Thoracic aorta (tissue), 2 donors: ENCODE results near the gene TAGLN2. TPM values are rescaled to one million over a fixed set of nuclear protein-coding genes. Genes with fewer than 3 reads are reported as not detected.

Source experiments
- ATAC-seq: fragments of 150-250 bp; one replicate; pipeline ENCODE4 v1.8.0; 2017; ENCODE audit warnings: low read depth; ENCODE audit not compliant: insufficient number of reproducible peaks, low FRiP score
- DNase-seq: peaks from one replicate; pipeline ENCODE4 v3.0.0-alpha.2; 2020; ENCODE audit warnings: low spot score
- H3K27ac ChIP-seq, 2 donors: fragments of 200-600 bp; sonication (generic); 1 replicate in 1 of 2; 2 replicates in 1 of 2; pipeline ENCODE4 v1.5.1; 2016; ENCODE audit warnings: mild to moderate bottlenecking in 2 of 2, moderate library complexity in 2 of 2
- H3K27me3 ChIP-seq: fragments of 200-600 bp; sonication (generic); replicated peaks from 2 replicates; pipeline ENCODE4 v1.6.0; 2016; ENCODE audit warnings: mild to moderate bottlenecking; ENCODE audit not compliant: insufficient read depth
- H3K36me3 ChIP-seq: fragments of 200-600 bp; sonication (generic); one replicate; pipeline ENCODE4 v1.5.1; 2016
- H3K4me1 ChIP-seq, 2 donors: fragments of 200-600 bp; sonication (generic); 1 replicate in 1 of 2; 2 replicates in 1 of 2; pipeline versions ENCODE4 v1.5.1 to v1.6.0; 2016; ENCODE audit warnings: low read depth in 2 of 2, mild to moderate bottlenecking in 1 of 2; ENCODE audit not compliant: control insufficient read depth in 1 of 2
- H3K4me3 ChIP-seq: fragments of 200-600 bp; sonication (generic); 2 replicates; pipeline ENCODE4 v1.5.1; 2016; ENCODE audit warnings: mild to moderate bottlenecking
- H3K9me3 ChIP-seq: fragments of 200-600 bp; sonication (generic); 2 replicates; pipeline ENCODE4 v1.5.1; 2016
- CTCF ChIP-seq: fragments of 200-600 bp; sonication (generic); IDR thresholded peaks from one replicate; pipeline ENCODE4 v1.5.1; 2019; ENCODE audit warnings: antibody characterized with exemption
- total RNA-seq, 2 donors: library from RNA; depleted of rRNA; stranded (reverse); fragments of >200 nt; gene quantifications; one replicate each; pipeline versions ENCODE4 v1.1.0 to v1.2.3, GENCODE V29; 2016

TAGLN2 gene
- total RNA-seq, 2 donors from 2014 or later, result 298 to 352 TPM

- Histone ChIP-seq H3K36me3 (no peaks in the 10 kb centered on the region), H3K27ac (no peak overlapping the region), H3K4me3 (no peak overlapping the region), H3K9me3 (no peaks in the 10 kb centered on the region), H3K4me1 (no peaks in the 10 kb centered on the region), H3K27me3 (no peaks in the 10 kb centered on the region)
- no peak for TF ChIP-seq CTCF
- no peak for ATAC-seq
- no peak for DNase-seq
Observed at GRCh38 chr1:159934136-159935039, 9.1 kb upstream of the TAGLN2 start.

GRCh38 chr1:159933347-159933746 lies 8.0 kb upstream of the TAGLN2 start:
- Histone ChIP-seq H3K27me3 (no peaks in the 10 kb centered on the region), H3K36me3 (no peaks in the 10 kb centered on the region), H3K4me3 (no peak overlapping the region), H3K9me3 (no peaks in the 10 kb centered on the region), H3K4me1 (no peaks in the 10 kb centered on the region), H3K27ac (no peak overlapping the region)
- no peak for DNase-seq
- no peak for ATAC-seq
- no peak for TF ChIP-seq CTCF

- Histone ChIP-seq H3K36me3 (no peaks in the 10 kb centered on the region), H3K27ac (no peak overlapping the region)
- DNase-seq, result no peak
Observed at GRCh38 chr1:159932296-159933285, 7.3 kb upstream of the TAGLN2 start.

GRCh38 chr1:159931795-159932173 lies 6.5 kb upstream of the TAGLN2 start:
- TF ChIP-seq CTCF, result no peak
- Histone ChIP-seq H3K4me3 (no peak overlapping the region), H3K27me3 (no peaks in the 10 kb centered on the region), H3K4me1 (no peaks in the 10 kb centered on the region), H3K27ac (no peak overlapping the region), H3K36me3 (no peaks in the 10 kb centered on the region), H3K9me3 (no peaks in the 10 kb centered on the region)
- no peak for DNase-seq
- no peak for ATAC-seq

More at GRCh38 chr1:159932296-159933285, 7.3 kb upstream of the TAGLN2 start:
- TF ChIP-seq CTCF, result no peak
- ATAC-seq, result no peak
- Histone ChIP-seq H3K9me3 (no peaks in the 10 kb centered on the region), H3K4me1 (no peaks in the 10 kb centered on the region), H3K4me3 (no peak overlapping the region), H3K27me3 (no peaks in the 10 kb centered on the region)
